SKM-1 treated with dmso at 0.1 percent for 144 hours (cell line): ENCODE measurements around the gene PCDHGB4.
A peak's percentile ranks its signal among the peaks of the same experiment; 100 is the strongest.
"Not testable (repeated sequence)": the region's sequence is repeated elsewhere in the genome, so short reads cannot be mapped to it uniquely, and the experiment has no call there.

ENCODE experiments used
- DNase-seq: peaks from one replicate; lab custom pipeline; 2025; ENCODE audit not compliant: unreplicated experiment; lab: John Stamatoyannopoulos, UW

Gene PCDHGB4

DNA sequence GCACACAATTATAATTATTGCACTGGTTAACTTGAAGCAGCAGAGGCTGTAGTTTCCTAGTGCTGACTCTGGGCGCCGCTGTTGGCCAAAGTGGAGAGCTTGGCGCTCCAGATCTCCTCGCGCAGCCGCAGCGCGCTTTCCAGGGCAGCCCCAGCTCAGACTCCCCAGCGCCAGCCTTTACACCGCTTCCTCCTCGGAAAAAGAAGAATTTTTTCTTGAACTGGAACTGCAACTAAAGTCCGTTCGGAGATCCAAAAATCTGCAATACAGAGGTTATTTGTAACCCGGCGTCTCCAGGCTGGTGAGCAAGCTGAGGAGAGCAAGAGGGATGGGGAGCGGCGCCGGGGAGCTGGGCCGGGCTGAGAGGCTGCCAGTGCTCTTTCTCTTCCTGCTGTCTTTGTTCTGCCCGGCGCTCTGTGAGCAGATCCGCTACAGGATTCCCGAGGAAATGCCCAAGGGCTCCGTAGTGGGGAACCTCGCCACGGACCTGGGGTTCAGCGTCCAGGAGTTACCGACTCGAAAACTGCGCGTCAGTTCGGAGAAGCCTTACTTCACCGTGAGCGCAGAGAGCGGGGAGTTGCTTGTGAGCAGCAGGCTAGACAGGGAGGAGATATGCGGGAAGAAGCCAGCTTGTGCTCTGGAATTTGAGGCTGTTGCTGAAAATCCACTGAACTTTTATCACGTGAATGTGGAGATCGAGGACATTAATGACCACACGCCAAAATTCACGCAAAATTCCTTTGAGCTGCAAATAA, at the start of gene PCDHGB4:
Gene PCDHGB4 (plus strand): TSS at position 142 of the 755 bp plus-strand sequence. CDS start 187 bp downstream, at position 329.
- DNase-seq: not testable (repeated sequence)

DNA sequence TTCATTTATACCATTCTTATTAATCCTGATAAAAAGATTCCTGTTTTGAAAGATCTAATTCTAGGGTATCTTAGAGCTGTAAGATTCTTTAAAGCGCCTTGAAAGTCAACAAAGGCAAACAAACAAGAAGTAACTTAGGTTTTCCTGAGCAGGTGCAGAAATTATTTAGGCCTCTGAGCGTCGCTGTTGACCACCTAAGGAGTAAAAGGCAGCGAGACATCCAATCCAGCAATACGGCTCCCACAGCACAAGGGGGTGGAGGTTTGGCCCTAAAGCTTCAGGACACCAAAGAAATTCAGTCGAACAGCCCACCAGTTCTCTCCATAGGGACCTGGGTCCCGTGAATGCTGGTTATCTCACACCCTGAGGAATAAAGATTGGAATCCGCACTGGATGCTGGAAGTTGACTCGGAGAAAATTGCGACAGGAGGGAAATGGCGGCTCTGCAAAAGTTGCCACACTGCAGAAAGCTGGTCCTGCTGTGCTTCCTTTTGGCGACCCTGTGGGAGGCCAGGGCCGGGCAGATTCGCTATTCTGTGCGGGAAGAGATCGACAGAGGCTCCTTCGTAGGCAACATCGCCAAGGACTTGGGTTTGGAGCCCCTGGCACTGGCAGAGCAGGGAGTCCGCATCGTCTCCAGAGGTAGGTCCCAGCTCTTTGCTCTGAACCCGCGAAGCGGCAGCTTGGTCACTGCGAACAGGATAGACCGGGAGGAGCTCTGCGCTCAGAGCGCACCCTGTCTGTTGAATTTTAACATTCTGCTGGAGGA, 48.8 kb upstream of the PCDHGB4 start, which contains the start of gene PCDHGA2:
Gene PCDHGA2 (plus strand): TSS at position 223 of the 769 bp plus-strand sequence.
- DNase-seq: no peak

DNA sequence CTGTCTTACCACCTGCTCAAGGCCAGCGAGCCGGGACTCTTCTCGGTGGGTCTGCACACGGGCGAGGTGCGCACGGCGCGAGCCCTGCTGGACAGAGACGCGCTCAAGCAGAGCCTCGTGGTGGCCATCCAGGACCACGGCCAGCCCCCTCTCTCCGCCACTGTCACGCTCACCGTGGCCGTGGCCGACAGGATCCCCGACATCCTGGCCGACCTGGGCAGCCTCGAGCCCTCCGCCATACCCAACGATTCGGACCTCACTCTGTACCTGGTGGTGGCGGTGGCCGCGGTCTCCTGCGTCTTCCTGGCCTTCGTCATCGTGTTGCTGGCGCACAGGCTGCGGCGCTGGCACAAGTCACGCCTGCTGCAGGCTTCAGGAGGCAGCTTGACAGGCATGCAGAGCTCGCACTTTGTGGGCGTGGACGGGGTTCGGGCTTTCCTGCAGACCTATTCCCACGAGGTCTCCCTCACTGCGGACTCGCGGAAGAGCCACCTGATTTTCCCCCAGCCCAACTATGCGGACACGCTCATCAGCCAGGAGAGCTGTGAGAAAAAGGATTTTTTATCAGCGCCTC, 46.6 kb upstream of the PCDHGB4 start:
- DNase-seq: not testable (repeated sequence)

DNA sequence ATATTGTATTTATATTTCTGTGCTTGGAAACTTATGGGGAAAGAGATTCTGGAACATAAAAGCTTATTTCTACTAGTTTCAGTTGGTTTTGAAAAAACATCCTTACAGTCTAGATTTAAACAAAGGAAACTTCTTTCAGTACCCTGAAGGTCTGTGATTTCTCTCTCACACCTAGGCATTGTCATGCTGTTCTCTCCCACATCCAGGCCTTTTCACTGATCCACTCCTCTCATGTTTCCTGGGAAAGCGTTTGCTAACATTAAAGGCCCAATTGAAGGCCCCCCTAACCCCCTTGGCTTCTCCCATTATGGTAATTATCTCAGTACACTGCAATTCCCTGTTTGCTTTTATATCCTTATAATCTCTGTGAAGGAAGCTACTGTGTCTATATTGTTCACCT, 44.7 kb upstream of the PCDHGB4 start:
- DNase-seq: no peak

DNA sequence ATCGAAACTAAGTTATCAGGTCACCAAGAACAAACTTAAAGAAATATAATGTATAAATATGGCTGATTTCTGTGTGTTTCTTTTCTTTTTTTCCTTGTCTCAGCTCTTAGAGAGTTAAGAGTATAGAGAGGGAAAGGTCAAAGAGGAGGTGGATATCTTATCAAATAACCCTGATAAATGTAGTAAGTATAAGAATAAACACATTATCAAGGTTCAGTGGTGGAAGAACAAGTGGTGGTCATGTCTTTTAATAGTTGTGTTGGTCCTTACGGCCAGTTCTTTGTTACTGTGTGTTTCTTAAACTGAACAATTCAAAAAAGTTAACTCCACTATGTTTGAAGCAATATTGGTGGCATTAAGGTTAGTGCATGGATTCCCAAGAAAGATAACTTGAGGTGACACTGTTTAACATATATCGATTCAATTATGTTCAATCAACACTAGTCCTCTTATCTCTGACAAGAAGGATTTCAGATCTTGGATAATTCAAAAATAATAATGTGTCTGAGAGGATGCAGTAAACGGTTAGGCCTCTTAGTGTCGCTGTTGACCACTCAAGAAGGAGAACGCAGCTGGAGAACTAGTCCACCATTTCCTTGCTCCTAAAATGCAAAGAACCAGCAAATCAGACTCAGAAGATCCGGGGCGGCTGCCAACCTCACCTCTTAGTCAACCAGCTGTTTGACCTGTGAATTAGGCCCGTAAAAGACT, 44.1 kb upstream of the PCDHGB4 start, which contains the start of gene PCDHGA3:
Gene PCDHGA3 (plus strand): TSS at position 588 of the 711 bp plus-strand sequence. CDS start 205 bp downstream, outside the sequence.
- DNase-seq: no peak

DNA sequence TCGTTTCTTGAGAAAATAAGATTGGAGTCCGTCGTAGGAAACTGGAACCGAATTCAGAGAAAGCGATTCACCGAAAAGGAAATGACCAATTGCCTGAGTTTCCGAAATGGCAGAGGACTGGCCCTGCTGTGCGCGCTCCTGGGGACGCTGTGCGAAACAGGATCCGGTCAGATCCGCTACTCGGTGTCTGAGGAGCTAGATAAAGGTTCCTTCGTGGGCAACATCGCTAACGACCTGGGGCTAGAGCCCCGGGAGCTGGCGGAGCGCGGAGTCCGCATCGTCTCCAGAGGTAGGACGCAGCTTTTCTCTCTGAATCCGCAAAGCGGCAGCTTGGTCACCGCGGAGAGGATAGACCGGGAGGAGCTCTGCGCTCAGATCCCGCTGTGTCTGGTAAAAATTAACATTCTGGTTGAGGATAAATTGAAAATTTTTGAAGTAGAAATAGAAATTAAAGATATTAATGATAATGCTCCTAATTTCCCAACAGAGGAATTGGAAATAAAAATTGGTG, 43.5 kb upstream of the PCDHGB4 start:
- no peak for DNase-seq

DNA sequence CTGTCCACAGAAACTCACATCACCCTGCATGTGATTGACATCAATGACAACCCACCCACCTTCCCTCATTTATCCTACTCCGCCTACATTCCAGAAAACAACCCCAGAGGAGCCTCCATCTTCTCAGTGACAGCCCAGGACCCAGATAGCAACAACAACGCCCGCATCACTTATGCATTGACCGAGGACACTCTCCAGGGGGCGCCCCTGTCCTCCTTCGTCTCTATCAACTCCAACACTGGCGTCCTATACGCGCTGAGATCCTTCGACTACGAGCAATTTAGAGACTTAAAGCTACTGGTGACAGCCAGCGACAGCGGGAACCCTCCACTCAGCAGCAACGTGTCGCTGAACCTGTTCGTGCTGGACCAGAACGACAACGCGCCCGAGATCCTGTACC, 42.2 kb upstream of the PCDHGB4 start:
- DNase-seq: no peak

DNA sequence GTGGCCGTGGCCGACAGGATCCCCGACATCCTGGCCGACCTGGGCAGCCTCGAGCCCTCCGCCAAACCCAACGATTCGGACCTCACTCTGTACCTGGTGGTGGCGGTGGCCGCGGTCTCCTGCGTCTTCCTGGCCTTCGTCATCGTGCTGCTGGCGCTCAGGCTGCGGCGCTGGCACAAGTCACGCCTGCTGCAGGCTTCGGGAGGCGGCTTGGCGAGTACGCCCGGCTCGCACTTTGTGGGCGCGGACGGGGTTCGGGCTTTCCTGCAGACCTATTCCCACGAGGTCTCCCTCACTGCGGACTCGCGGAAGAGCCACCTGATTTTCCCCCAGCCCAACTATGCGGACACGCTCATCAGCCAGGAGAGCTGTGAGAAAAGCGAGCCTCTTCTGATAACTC, 41.5 kb upstream of the PCDHGB4 start:
- DNase-seq: not testable (repeated sequence)

DNA sequence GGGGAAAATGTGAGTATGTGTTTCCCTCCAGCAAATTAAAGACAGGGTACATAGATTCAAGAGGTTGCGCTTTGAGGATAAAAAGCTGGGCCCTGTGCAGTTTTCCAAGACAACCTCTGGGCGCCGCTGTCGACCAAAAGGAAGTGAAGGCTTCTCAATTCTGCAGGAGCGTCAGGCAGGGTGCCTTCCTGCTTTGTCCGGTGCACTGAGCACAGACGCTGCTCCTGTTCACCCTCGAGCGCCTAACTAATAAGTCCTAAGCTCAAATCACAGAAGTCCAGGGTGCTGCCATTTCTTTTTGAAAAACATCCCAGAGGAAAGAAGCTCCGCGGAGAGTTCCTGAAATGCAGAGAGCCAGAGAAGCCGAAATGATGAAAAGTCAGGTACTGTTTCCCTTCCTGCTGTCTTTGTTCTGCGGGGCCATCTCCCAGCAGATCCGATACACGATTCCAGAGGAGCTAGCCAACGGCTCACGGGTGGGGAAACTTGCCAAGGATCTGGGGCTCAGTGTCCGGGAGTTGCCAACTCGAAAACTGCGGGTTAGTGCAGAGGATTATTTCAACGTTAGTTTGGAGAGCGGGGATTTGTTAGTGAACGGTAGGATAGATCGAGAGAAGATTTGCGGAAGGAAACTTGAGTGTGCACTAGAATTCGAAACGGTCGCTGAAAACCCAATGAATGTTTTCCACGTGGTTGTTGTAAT, 37.4 kb upstream of the PCDHGB4 start, which contains the start of gene PCDHGB1:
Gene PCDHGB1 (plus strand): TSS at position 183 of the 703 bp plus-strand sequence. CDS start 162 bp downstream, at position 345.
- DNase-seq: peak; percentile 8

DNA sequence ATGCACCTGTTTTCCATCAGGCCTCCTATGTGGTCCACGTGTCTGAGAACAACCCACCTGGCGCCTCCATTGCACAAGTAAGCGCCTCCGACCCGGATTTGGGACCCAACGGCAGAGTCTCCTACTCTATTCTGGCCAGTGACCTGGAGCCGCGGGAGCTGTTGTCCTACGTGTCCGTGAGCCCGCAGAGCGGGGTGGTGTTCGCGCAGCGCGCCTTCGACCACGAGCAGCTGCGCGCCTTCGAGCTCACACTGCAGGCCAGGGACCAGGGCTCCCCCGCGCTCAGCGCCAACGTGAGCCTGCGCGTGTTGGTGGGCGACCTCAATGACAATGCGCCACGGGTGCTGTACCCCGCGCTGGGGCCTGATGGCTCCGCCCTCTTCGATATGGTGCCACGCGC, 35.9 kb upstream of the PCDHGB4 start:
- DNase-seq: no peak

DNA sequence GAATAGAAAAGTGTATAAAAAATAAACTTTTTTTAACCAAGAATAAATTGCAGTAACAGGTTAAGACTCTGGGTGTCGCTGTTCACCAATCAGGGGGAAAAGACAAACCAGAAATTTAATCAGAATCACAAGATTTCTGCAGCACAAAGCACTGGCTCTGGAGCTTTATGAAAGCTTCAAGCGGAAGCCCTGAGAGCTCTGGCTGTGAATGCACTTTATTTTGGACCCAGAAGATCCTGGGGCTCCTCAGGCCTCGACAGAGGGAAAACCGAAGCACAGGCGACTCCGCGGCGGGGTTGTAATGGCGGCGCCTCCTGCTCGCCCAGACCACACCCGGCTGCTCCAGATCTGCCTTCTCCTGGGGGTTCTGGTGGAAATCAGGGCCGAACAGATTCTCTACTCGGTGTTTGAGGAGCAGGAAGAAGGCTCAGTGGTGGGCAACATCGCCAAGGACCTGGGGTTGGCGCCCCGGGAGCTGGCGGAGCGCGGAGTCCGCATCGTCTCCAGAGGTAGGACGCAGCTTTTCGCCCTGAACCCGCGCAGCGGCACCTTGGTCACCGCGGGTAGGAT, 32.5 kb upstream of the PCDHGB4 start, which contains the start of gene PCDHGA4:
Gene PCDHGA4 (plus strand): TSS at position 122 of the 570 bp plus-strand sequence. CDS start 87 bp downstream, at position 209.
- DNase-seq: no peak

DNA sequence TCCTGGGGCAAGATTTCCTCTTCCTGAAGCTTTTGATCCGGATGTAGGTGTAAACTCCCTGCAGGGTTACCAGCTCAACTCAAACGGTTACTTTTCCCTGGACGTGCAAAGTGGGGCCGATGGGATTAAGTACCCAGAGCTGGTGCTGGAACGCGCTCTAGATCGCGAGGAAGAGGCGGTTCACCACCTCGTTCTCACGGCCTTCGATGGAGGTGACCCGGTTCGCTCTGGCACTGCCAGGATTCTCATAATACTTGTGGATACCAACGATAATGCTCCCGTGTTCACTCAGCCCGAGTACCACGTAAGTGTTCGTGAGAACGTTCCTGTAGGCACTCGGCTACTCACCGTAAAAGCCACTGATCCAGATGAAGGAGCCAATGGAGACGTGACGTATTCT, 31.9 kb upstream of the PCDHGB4 start:
- no peak for DNase-seq

DNA sequence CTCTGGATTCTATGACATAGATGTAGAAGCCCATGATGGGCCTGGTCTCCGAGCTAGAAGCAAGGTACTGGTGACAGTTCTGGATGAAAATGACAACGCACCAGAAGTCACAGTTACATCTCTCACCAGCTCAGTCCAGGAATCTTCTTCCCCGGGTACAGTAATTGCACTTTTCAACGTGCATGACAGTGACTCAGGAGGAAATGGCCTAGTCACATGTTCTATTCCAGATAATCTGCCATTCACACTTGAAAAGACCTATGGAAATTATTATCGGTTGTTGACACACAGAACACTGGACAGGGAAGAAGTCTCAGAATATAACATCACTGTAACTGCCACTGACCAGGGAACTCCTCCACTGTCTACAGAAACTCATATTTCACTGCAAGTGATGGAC, 31.4 kb upstream of the PCDHGB4 start:
- no peak for DNase-seq

DNA sequence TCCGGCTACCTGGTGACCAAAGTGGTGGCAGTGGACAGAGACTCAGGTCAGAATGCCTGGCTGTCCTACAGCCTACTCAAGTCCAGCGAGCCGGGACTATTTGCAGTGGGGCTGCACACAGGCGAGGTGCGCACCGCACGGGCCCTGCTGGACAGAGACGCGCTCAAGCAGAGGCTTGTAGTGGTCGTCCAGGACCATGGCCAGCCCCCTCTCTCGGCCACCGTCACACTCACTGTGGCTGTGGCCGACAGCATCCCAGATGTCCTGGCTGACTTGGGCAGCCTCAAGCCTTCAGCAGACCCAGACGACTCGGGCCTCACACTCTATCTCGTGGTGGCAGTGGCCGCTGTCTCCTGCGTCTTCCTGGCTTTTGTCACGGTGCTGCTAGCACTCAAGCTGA, 30.5 kb upstream of the PCDHGB4 start:
- DNase-seq: no peak

DNA sequence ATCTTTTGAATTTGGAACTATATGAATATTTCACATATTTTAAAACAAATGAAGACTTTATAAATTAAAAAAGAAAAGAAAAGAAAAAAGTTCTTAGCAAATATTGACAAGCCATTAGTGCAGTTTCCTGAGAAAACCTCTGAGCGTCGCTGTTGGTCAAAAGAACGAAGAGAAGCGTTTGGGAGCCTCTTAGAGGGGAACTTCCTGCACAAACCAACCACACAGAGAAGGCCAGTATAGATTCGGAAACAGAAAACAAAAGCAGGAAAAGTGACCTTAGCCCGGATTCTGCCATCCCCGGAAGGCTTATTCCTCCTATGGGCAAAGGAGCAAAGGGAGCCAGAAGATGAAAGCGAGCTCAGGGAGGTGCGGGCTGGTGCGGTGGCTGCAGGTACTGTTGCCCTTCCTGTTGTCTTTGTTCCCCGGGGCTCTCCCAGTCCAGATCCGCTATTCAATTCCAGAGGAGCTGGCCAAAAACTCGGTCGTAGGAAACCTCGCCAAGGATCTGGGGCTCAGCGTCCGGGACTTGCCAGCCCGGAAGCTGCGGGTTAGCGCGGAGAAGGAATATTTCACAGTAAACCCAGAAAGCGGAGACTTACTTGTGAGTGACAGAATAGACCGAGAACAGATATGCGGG, 27.6 kb upstream of the PCDHGB4 start, which contains the start of gene PCDHGB2:
Gene PCDHGB2 (plus strand): TSS at position 205 of the 637 bp plus-strand sequence. CDS start 142 bp downstream, at position 347.
- no peak for DNase-seq

DNA sequence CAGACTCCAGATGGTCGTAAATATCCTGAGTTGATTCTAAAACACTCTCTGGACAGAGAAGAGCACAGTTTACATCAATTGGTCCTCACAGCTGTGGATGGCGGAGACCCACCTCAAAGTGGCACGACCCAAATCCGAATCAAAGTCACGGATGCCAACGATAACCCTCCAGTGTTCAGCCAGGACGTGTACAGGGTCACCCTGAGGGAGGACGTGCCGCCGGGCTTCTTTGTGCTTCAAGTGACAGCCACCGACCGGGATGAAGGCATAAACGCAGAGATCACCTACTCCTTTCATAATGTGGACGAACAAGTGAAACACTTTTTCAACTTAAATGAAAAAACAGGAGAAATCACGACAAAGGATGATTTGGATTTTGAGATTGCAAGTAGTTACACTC, 26.8 kb upstream of the PCDHGB4 start:
- no peak for DNase-seq

DNA sequence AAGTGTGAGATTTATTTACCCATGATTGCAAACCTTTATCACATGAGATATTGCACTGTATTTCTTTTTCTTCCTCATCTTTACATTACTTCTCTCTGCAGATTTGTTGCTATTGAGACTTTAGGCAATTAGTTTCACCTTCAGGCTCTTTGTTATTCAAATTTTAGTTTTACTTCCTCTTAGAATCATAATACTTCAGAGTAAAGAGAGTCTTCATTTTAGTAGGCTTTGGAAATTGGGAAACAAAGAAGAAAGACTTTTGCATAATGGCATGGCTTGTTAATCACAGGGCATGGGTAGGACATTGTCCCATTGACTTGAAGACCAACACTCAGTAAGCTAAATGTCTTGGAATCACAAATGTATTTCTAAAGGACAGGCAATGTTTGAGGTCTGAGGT, 24.8 kb upstream of the PCDHGB4 start:
- no peak for DNase-seq

DNA sequence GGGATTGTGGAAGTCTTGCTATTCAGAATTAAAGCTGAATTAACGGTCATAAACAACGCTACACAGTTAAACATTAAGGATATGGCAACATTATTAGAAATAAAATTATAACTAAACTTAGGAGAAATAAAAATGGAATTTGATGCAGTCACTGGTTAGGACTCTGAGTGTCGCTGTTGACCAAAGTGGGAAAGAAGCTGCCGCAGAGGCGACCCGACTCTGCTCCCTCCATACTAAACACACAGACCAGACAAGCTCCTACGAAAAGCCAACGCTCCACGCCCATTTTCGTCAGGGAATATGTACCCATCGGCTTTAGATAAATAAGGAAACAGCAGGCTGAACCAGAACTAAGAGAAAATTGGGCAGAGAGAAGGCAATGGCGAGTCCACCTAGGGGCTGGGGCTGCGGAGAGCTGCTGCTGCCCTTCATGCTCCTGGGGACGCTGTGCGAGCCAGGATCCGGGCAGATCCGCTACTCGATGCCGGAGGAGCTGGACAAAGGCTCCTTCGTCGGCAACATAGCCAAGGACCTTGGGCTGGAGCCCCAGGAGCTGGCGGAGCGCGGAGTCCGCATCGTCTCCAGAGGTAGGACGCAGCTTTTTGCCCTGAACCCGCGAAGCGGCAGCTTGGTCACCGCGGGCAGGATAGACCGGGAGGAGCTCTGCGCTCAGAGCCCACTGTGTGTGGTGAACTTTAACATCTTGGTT, 23.4 kb upstream of the PCDHGB4 start, which contains the start of gene PCDHGA5:
Gene PCDHGA5 (plus strand): TSS at position 211 of the 709 bp plus-strand sequence. CDS start 169 bp downstream, at position 380.
- DNase-seq: no peak
